Uterus (tissue), 2 donors: ENCODE data around the gene TAS2R16.

ENCODE experiments used
- POLR2A ChIP-seq, 2 donors: fragments of 450-650 bp; IDR thresholded peaks; one replicate each; pipeline ENCODE4 v1.6.1; 2016; ENCODE audit warnings: antibody characterized with exemption in 2 of 2, mild to moderate bottlenecking in 1 of 2, moderate library complexity in 1 of 2
- TF ChIP-seq, protein P1 (sequence below), 4 experiments: fragments of 200-600 bp in 2 of 4; fragments of 450-650 bp in 2 of 4; sonication (generic) in 2 of 4; IDR thresholded peaks; one replicate each; pipeline ENCODE4 v1.5.1; 2016 to 2019; ENCODE audit warnings: antibody characterized with exemption in 4 of 4, mild to moderate bottlenecking in 2 of 4, moderate library complexity in 1 of 4

DNA sequence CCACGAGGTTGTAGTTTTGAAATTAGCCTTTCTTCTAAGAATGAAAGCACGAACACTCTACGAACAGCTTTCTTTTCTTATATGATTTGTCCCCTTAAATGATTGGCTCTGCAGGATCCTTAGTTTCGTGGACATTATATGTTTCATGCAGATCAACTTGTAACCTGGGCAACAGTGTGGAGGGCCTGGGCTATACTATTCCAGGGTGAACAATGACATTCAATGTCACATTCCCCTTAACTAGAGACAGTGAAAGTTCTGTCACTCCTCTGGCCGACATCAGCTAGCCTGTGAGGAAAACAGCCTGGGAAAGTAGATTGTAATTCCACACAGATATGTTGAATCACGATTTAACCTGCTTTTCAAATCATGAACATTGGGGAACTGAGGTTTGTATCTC lies 23.4 kb downstream of the TAS2R16 start:
- no peak for TF ChIP-seq POLR2A (IDR thresholded peaks at IDR 0.05)
- TF ChIP-seq, protein P1, sequence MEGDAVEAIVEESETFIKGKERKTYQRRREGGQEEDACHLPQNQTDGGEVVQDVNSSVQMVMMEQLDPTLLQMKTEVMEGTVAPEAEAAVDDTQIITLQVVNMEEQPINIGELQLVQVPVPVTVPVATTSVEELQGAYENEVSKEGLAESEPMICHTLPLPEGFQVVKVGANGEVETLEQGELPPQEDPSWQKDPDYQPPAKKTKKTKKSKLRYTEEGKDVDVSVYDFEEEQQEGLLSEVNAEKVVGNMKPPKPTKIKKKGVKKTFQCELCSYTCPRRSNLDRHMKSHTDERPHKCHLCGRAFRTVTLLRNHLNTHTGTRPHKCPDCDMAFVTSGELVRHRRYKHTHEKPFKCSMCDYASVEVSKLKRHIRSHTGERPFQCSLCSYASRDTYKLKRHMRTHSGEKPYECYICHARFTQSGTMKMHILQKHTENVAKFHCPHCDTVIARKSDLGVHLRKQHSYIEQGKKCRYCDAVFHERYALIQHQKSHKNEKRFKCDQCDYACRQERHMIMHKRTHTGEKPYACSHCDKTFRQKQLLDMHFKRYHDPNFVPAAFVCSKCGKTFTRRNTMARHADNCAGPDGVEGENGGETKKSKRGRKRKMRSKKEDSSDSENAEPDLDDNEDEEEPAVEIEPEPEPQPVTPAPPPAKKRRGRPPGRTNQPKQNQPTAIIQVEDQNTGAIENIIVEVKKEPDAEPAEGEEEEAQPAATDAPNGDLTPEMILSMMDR (IDR thresholded peaks at IDR 0.05) = no peak
